ENCODE data around the gene HOXA4.

- TF ChIP-seq CTCF (conservative IDR thresholded peaks at IDR 0.05; ENCODE audit: low read length) (no peak), EZH2phosphoT487 (IDR thresholded peaks at IDR 0.05; ENCODE audit: borderline replicate concordance) (no peak)
Observed at GRCh38 chr7:27144781-27145164, 14.2 kb upstream of the HOXA4 start.

All from Loucy (cell line).